Effector CD8-positive, alpha-beta T cell (primary cell): ENCODE results near the gene NEK9.
"Not testable (repeated sequence)": the region's sequence is repeated elsewhere in the genome, so short reads cannot be mapped to it uniquely, and the experiment has no call there.

ENCODE experiments used
- DNase-seq: peaks from one replicate; lab custom pipeline; 2025; lab: John Stamatoyannopoulos, UW

NEK9 gene

DNA sequence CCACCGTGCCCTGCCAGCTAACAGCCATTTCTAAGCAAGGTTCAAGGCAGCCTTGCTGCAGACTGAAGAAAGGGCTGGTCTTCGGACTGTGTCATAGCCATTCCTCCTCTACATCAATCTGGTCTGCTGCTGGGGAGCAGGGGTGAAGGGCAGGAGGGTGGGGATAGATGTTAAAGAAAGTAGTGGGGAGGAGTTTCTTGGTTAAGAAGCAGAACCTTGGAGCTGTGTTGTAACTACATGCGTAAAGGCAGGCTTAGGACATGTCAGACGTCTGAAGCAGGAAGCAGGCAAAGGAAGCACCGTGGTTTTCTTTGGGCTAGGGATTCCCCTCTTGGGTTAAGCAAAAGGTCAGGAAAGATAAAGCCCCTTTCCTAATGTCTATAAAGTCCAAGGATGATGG is 18.1 kb upstream of the NEK9 start:
- DNase-seq = no peak

DNA sequence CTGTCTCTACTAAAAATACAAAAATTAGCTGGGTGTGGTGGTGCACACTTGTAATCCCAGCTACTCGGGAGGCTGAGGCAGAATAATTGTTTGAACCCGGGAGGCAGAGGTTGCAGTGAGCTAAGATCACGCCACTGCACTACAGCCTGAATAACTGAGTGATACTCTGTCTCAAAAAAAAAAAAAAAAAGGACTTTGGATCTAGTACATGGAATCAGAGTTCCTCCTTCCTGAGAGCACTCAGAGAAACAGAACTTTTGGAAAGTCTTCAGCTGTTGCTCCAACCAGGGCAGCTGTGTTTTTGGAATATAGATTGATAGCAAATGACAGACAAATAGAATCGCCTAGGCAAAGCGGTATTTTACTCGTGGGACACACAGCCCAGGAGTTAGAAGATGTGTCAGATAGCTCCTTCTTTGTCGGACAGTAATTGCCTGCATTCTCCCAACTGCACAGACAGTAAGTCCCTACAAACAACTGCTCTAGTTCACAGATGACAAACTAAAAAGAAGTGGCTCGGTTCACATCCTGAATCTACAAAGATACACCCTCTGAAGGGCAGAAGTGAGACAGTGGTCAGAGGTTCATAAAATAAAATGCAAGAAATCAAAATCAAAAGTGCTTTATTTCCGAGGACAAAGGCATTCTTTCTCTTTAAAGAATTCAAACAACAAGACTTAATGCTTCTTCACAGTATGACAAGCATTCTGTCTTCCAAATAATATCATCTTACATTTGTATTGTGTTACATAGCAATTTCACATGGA is 17.1 kb upstream of the NEK9 start:
- DNase-seq = no peak

- DNase-seq = no peak
Observed at GRCh38 chr14:75142494-75142893, 15.6 kb upstream of the NEK9 start.

- no peak for DNase-seq
Observed at GRCh38 chr14:75141967-75142366, 15.1 kb upstream of the NEK9 start.

- no peak for DNase-seq
Observed at GRCh38 chr14:75141062-75141461, 14.2 kb upstream of the NEK9 start.

DNA sequence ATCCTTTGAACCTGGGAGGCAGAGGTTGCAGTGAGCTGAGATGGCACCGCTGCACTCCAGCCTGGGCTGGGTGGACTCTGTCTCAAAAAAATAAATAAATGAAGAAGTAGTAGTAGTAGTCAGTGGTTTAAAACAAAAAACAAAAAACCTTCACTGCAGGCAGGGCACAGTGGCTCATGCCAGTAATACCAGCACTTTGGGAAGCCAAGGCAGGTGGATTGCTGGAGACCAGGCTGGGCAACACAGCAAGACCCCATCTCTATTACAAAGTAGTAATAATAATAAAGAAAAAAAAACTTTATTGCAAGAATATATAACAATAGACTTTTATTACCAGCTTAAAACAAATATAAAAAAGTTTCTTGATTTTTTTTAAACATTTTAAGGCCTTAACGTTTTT is 13.8 kb upstream of the NEK9 start:
- DNase-seq = no peak

DNA sequence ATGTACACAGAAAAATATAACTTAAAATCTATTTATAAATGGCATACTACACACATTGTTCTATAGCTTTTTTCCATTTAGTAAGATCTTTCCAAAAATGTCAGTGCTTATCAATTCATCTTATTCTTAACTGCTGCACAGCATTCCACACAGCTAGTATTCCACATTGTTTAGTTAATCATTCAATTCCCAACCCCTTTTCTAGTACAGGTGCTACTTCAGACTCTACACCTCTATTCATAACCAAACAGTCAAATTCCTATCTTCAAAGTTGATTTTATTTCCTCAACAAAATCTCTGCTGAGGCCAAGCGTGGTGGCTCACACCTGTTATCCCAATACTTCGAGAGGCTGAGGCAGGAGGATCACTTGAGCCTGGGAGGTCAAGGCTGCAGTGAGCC is 12.3 kb upstream of the NEK9 start:
- no peak for DNase-seq

DNA sequence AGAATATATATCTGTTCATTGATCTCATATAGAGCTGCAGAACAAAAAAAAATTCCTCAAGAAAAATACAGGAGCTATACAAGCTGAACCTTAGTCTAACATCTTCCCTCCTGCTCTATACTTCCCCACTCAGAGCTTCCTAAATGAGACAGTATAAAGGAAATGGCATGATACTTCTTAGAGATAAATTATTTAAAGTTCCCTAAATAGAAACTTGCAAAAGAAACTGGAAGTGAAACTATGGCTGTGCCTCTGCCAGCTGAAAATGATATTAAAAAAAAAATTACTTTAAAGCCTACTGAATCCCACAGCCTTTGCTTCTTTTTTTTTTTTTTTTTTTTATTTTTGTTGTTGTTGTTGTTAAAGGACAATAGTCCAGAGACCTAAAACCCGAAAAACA is 11.6 kb upstream of the NEK9 start:
- DNase-seq = no peak

DNA sequence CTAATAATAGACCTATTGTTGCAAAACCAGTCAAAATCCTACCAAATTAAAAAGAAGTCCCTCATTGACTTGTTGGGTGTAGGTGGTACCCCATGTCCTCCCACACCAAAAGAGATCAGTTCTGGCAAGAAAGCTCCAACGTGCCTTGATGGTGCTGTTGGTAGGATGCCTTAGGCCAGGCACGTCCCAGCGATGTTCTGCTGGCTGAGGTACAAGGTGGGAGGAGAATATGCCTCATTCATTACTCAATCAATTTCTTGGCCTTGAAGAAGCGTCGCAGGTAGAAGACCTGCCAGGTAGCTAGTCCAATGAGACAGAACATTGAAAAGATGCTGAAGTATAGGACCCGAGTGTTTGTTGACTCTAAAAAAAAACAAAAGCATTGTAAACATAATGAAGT is 7.8 kb upstream of the NEK9 start:
- no peak for DNase-seq

GRCh38 chr14:75133597-75133996 is 6.7 kb upstream of the NEK9 start:
- DNase-seq = no peak

DNA sequence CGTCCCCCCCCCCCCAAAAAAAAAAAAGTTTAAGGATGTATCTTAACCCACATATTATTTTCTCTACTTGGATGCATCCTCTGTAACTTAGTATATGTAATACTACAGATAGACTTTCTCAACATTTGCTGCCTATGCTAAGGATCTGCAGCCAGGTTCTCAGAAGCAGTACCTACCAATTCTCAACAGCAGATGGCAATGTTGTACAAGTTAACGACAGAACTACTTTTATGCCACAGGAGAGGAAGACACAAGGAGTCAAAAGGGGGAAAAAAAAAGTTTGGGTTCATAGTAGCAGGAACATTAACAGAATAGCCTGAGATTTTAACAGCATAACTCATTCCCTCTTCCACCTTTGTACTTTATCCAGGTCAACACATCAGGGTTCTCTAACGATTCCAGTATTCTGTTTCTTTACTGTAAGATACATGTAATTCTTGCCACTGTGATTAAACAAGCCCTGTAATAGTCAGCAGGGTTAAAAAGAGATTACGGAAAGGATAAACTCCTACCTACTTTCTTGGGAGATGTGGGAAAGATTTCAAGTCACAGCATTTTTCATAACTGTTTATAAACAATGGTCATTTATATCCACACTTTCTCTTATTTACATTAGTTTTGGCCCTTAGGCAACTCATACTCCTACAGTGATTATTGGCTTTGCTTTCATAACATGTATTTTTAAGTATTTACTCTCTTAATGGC is 5.7 kb upstream of the NEK9 start:
- DNase-seq = peak; percentile 11

DNA sequence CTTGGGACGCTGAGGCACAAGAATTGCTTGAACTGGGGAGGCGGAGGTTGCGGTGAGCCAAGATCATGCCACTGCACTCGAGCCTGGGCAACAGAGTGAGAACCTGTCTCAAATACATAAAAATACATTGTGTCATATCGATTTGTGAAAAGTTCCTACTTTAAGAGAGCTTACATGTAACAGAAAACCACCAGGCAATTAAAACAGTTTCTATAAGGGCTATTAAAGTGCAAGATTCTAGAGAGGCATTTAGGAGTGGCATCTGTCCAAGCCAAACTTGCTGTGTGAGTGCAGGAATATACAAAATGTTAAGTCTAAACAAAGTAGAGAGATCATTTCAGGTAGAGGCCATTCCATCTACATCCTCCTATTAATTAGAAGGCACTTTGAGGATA is 1.7 kb upstream of the NEK9 start:
- DNase-seq = no peak

DNA sequence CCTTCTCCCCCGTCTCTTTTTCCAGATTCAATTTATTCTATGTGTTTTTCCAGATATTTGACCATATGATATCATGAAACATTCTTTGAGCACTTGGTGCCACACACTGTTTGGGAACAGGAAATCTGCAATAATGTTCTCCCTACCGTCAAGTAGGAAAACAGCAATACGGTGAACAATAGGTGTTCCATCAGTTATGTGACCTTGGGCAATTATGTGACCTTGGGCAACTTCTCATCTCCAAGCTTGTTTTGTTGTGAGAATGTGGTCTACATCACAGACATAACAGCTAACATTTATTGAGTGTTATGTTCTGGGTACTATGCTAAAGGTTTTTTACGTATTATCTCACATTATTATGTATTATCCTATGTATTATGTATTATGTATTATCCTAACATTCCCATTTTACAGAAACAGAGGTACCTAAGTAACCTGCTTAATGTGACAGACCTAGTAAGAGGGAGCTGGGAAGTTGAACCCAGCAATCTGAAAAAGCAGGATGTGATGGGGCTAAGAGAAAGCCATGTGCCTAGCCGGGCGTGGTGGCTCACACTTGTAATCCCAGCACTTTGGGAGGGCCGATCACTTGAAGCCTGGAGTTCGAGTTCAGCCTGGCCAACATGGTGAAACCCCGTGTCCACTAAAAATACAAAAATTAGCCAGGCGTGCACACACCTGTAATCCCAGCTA is 1.2 kb upstream of the NEK9 start:
- no peak for DNase-seq

DNA sequence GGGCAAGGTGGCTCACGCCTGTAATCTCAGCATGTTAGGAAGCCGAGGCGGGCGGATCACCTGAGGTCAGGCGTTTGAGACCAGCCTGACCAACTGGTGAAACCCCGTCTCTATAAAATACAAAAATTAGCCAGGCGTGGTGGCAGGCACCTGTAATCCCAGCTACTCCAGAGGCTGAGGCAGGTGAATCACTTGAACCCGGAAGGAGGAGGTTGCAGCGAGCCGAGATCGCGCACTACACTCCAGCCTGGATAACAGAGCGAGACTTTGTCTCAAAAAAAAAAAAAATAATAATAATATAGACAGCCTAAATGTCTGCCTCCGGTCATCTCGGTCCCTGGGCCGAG is 599 bp upstream of the NEK9 start:
- not testable (repeated sequence) for DNase-seq

DNA sequence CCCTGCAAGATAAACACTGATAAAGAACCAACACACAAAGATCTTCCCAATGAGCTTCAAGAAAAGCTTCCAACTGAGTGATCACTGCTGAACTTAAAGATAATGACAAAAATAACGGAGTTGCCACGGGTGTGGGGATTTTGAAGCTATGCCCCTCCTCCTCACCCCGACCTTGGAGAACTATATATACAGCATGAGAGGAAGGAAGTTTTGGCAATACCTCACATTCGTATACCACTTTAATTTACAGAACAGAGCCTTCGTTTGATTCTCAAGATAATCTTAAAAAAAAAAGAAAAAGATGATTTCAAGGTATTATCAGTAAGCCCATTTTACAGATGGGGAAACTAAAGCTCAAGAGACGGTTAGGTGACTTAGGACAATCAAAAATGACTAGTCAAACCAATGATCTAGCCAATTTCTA is 715 bp downstream of the NEK9 start:
- DNase-seq = peak; percentile 4

- DNase-seq = no peak
Observed at GRCh38 chr14:75125617-75126016, 1.2 kb downstream of the NEK9 start.

GRCh38 chr14:75123991-75124390 is 2.9 kb downstream of the NEK9 start:
- no peak for DNase-seq

DNA sequence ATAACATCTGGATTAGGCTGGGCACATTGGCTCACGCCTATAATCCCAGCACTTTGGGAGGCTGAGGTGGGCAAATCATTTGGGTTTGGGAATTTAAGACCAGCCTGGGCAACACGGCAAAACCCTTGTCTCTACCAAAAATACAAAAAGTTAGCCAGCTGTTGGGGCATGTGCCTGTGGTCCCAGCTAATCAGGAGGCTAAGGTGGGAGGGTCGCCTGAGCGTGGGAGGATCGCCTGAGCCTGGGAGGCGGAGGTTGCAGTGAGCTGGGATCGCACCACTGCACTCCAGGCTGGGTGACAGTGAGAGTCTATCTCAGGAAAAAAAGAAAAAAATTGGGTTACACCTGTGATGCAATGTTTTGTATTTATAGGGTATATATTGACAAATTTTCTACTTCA is 5.3 kb downstream of the NEK9 start:
- DNase-seq = no peak

- no peak for DNase-seq
Observed at GRCh38 chr14:75120541-75121291, 6.1 kb downstream of the NEK9 start.

DNA sequence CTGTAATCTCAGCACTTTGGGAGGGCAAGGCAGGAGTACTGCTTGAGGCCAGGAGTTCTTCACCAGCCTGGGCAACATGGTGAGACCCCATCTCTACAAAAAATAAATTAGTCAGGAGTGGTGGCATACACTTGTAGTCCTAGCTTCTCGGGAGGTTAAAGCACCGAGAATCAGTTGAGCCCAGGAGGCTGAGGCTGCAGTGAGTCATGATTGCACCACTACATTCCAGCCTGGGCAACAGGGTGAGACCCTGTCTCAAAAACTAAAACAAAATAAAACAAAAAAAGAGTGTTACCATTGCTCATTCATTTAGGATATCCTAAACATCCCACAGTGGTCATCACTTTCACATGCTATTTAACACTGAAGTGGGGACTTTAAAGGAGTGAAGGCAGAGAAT is 7.8 kb downstream of the NEK9 start:
- DNase-seq = no peak

- no peak for DNase-seq
Observed at GRCh38 chr14:75113932-75114539, 12.8 kb downstream of the NEK9 start.

DNA sequence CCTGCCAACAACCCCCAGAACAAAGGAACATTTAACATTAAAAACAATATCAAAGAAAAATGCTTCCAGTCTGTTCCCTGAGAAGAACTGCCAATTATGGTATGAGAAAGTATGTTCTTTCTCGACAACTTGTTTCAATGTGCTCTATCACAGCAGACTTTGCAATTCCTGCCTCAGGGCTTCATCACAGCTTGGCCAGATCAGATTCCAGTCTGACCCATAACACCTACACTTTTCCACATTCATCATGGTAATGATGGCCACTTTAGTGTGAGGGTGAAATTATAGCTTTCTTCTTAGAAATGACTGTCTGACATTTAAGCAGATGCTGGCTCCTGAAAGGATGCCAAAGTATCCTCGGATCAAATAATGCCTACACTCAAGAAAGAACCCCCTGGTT is 17.0 kb downstream of the NEK9 start:
- no peak for DNase-seq
